SK-N-SH treated with all-trans-retinoic acid at 6 μM for 48 hours (cell line): ENCODE data around the gene SCD5.

Experiments used
- ESRRG ChIP-seq: fragments of 250-450 bp; sonication (Bioruptor Pico); IDR thresholded peaks from 2 replicates; pipeline ENCODE4 v1.6.1; 2021; ENCODE audit warnings: mild to moderate bottlenecking
- OSR1 ChIP-seq: fragments of 250-450 bp; sonication (Bioruptor Pico); IDR thresholded peaks from 2 replicates; pipeline ENCODE4 v1.8.0; 2022; ENCODE audit warnings: moderate library complexity, mild to moderate bottlenecking, inconsistent platforms
- RARB ChIP-seq: fragments of 250-450 bp; sonication (Bioruptor Pico); IDR thresholded peaks from 2 replicates; pipeline ENCODE4 v1.8.0; 2021; ENCODE audit warnings: mild to moderate bottlenecking, moderate library complexity
- ZFP3 ChIP-seq: fragments of 250-450 bp; sonication (Bioruptor Pico); IDR thresholded peaks from 2 replicates; pipeline ENCODE4 v1.5.0; 2020; ENCODE audit warnings: mild to moderate bottlenecking, moderate library complexity
- ZFP30 ChIP-seq: fragments of 450-650 bp; formaldehyde crosslinking; IDR thresholded peaks from 2 replicates; pipeline ENCODE4 v1.5.0; 2022; ENCODE audit warnings: mild to moderate bottlenecking, moderate library complexity
- ZNF8 ChIP-seq: fragments of 450-650 bp; formaldehyde crosslinking; IDR thresholded peaks from 2 replicates; pipeline ENCODE4 v1.5.0; 2020; ENCODE audit warnings: mild to moderate bottlenecking, moderate library complexity
- TF ChIP-seq, protein P1 (sequence below): fragments of 250-450 bp; sonication (Bioruptor Pico); IDR thresholded peaks from 2 replicates; pipeline ENCODE4 v1.8.0; 2020; ENCODE audit warnings: mild to moderate bottlenecking, moderate library complexity, borderline replicate concordance

DNA sequence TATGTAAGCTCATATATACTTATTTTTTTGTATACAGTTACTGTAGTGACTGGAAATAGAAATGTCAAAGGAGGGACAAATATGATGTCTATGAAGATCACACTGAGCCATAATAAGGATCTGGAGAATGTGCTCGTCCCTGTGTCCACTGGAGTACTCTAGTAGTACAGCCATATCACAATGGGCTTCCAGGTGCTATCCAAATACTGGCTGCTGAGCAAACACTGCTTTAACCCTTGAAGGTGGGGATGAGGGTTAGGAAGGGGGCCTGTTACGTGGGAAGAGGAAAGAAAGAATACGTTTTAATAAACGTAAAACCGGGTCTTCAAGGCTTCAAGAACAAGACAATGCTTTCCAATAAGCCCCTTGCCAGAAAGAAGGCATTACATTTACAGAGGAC is 207.0 kb downstream of the SCD5 start:
- TF ChIP-seq ZFP3 (CRISPR knock-in tag) (no peak), ESRRG (CRISPR knock-in tag) (no peak), RARB (CRISPR knock-in tag) (no peak), ZFP30 (CRISPR knock-in tag) (no peak), ZNF8 (no peak), OSR1 (CRISPR knock-in tag) (no peak)
- TF ChIP-seq, protein P1, sequence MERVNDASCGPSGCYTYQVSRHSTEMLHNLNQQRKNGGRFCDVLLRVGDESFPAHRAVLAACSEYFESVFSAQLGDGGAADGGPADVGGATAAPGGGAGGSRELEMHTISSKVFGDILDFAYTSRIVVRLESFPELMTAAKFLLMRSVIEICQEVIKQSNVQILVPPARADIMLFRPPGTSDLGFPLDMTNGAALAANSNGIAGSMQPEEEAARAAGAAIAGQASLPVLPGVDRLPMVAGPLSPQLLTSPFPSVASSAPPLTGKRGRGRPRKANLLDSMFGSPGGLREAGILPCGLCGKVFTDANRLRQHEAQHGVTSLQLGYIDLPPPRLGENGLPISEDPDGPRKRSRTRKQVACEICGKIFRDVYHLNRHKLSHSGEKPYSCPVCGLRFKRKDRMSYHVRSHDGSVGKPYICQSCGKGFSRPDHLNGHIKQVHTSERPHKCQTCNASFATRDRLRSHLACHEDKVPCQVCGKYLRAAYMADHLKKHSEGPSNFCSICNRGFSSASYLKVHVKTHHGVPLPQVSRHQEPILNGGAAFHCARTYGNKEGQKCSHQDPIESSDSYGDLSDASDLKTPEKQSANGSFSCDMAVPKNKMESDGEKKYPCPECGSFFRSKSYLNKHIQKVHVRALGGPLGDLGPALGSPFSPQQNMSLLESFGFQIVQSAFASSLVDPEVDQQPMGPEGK, result no peak
